GM21737 (cell line): ENCODE data around the gene C11orf21.
"Not testable (repeated sequence)": the region's sequence is repeated elsewhere in the genome, so short reads cannot be mapped to it uniquely, and the experiment has no call there.

Experiments
- ATAC-seq: cut with Tn5 transposase; IDR thresholded peaks from one replicate; pipeline ENCODE4 v1.9.1; 2021; ENCODE audit warnings: mild to moderate bottlenecking, moderate library complexity; ENCODE audit not compliant: unreplicated experiment

Gene C11orf21

DNA sequence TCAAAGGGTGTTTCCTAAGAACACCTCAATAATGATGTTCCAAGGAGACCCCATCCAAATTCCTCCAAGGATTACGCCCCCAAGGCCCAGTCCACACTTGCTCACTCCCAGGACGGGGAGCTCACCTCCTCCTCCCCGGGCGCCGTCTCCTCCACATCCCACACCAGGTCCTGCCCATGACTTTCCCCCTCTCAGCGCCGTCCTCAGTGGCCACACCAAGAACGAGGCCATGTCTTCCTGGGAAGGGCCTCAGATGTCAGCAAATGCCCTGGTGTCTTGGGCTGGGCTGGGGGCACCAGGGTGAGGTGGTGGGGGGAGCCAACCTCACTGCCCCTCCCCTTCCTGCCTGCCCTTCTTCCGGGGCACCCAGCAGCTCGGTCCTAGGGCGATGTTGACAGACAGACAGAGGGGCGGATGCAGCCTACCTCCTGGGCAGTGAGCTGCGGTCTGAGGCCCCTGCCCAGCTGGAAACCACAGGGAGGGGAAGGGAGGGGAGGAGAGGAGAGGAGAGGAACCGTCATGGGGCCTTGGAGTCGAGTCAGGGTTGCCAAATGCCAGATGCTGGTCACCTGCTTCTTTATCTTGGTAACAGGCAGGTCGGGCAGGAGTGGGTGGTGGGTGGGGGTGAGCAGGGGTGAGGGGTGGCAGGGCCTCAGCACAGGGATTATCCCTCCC is at the start of gene C11orf21, which contains the start of gene TSPAN32:
C11orf21 (minus strand) TSS at position 288 of the 675 bp plus-strand sequence; CDS start at position 178, 110 bp downstream.
TSPAN32 (plus strand) TSS at position 383 of the 675 bp plus-strand sequence; CDS start at position 520, 137 bp downstream.
- no peak for ATAC-seq

DNA sequence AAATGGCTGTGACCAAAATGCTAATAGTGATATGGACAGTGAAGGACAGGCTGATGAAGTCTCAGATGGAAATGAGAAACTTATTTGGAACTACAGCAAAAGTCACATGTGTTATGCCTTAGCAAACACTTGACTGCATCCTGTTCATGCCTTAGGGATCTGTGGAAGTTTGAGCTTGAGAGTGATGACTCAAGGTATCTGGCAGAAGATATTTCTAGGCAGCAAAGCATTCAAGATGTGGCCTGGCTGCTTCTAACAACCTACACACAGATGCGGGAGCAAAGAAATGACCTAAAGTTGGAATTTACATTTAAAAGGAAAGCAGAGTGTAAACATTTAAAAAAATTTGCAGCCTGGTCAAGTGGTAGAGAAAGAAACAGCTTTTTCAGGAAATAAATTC is 47.3 kb upstream of the C11orf21 start:
- ATAC-seq: no peak

DNA sequence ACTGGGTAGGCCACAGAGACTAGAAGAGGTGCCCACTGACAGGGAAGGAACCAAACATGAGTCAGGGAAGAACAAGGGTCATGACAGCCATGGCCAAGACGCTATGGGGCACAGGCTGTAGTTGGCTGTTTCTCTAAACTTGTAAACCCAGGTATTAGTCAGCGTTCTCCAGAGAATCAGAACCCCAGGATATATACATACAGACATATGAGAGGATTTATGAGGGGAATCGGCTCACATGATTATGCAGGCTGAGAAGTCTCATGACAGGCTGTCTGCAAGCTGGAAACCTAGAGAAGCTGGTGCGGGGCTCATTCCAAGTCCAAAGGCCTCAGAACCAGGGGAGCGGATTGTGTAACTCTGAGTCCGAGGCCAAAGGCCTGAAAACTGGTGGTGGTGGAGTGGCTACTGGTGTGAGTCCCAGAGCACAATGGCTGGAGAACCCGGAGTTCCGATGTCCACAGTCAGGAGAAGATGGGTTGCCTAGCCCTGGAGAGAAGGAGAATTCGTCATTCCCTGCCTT is 45.7 kb upstream of the C11orf21 start:
- ATAC-seq: no peak

DNA sequence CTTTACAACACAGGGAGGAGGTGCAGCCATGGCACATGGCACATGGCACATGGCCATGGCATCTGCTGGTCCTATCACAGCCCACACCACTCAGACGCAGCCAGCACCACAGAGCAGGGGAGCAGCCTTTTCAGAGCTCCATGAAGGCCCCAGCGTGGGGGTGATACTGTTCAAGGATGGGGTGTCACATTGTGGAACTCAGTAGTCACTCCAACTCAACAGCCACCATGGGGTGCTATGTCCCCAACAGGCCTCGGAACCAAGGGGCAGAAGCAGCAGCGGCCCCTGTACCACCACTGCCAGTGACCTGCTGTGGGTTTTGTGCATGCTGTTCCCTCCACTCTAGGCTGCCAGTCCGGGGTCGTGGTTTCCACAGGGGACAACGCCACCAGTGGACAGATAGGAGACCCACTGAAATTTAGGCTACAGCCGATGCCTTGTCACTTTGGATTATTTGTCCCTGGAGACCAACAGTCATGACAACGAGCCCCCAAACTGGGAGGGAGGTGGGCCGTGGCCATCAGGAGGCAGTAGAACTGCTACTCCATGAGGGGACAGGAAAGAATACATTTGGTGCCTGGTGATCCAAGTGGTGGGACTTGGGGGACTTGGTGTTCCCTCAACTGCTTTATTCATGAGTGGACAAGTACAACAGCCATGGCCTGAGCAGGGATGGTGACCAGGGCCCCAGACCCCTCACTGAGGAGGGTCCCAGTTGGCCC is 45.0 kb upstream of the C11orf21 start:
- no peak for ATAC-seq

DNA sequence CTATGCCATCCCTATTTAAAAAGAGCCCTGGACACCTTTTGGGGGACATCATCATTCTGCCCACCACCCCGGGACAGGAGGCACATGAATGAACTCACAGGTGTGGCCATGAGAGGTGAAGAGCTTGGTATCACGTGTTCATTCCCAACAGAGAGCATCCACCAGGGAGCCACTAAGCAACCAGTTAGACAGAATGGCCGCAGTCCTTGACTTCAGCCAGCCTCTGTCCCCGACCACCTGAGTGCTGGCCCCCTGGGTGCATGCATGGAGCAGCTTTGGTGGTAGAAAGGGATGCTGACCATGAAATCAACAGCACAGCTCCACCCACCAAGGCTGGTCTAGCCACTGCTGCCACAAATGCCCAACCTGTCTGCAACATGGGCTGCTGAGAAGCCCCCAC is 44.3 kb upstream of the C11orf21 start:
- ATAC-seq: no peak

DNA sequence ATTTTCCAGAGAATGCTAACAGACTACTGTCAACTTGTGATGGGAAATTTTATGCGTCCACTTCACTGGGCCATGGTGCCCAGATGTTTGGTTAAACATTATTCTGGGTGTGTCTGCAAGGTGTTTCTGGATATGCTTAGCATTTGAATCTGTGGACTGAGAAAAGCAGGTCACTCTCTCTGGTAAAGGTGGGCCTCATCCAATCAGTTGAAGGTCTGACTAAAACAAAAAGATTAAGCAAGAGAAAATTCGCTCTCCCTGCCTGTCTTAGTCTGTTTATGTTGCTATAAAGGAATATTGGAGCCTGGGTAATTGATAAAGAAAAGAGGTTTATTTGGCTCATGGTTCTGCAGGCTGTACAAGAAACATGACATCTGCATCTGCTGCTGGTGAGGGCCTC is 43.3 kb upstream of the C11orf21 start:
- ATAC-seq: no peak

DNA sequence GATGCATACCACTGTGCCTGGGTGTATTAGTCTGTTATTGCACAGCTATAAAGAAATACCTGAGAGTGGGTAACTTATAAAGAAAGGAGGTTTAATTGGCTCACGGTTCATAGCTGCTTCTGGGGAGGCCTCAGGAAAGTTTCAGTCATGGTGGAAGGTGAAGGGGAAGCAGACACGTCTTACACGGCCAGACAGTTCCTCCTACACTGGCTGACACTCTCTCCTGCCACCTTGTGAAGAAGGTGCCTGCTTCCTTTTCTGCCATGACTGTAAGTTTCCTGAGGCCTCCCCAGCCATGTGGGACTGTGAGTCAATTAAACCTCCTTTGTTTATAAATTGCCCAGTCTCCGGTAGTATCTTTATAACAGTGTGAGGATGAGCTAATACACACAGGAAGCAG is 41.8 kb upstream of the C11orf21 start:
- no peak for ATAC-seq

DNA sequence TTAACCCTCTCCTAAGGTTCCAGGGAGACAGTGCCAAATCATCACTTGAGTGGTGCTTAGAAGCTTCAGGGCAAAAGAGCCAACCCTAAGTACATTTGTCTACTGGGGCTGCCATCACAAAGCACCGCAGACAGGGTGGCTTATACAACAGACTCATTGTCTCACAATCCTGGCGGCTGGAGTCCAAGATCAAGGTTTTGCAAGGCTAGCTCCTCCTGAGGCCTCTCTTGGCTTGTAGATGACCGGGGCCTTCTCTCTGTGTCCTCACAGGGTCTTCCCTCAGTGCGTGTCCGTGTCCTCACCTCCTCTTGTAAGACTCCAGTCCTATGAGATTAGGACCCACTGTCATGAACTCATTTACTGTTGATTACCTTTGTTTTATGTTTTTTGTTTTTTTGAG is 41.3 kb upstream of the C11orf21 start:
- no peak for ATAC-seq

DNA sequence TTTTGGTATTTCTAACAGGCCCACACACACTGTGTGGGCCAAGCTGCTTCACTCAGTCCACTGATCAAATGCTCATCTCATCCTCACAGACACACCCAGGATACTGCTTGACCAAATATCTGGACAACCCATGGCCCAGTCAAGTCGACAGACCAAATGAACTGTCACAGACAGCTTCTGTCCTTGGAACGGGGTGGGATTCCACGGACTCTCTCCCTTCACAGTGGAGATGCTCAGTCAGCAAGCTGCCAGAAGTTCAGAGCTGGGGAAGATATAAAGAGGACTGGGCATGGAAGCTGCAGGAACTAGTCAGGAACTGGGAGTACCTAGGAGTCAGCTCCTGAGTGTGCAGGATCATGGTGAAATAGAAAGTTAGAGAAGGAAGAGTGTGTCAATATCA is 40.8 kb upstream of the C11orf21 start:
- ATAC-seq: no peak

DNA sequence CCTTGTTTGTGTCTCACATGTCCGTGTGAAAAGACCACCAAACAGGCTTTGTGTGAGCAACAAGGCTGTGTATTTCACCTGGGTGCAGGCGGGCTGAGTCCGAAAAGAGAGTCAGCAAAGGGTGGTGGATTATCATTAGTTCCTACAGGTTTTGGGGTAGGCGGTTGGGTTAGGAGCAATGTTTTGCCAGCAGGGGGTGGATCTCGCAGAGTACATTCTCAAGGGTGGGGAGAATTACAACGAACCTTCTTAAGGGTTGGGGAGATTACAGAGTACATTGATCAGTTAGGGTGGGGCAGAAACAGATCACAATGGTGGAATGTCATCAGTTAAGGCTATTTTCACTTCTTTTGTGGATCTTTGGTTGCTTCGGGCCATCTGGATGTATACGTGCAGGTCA is 37.0 kb upstream of the C11orf21 start:
- not testable (repeated sequence) for ATAC-seq

DNA sequence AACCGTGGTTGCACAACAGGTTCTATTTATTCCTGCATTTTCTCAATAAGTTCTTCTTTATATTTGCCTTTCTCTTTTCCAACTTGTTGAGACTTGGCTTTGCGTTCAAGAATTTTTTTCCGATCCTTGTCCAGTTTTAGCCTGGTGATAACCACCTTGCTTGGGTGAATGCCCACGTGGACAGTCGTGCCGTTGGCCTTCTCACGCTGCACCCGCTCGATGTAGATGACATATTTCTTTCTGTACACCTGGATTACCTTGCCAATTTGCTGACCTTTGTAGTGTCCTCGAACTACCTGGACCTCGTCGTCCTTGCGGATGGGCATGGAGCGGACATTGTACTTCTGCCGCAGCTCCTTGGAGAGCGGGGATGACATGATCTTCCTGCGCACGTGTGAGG is 33.6 kb upstream of the C11orf21 start:
- ATAC-seq: not testable (repeated sequence)

DNA sequence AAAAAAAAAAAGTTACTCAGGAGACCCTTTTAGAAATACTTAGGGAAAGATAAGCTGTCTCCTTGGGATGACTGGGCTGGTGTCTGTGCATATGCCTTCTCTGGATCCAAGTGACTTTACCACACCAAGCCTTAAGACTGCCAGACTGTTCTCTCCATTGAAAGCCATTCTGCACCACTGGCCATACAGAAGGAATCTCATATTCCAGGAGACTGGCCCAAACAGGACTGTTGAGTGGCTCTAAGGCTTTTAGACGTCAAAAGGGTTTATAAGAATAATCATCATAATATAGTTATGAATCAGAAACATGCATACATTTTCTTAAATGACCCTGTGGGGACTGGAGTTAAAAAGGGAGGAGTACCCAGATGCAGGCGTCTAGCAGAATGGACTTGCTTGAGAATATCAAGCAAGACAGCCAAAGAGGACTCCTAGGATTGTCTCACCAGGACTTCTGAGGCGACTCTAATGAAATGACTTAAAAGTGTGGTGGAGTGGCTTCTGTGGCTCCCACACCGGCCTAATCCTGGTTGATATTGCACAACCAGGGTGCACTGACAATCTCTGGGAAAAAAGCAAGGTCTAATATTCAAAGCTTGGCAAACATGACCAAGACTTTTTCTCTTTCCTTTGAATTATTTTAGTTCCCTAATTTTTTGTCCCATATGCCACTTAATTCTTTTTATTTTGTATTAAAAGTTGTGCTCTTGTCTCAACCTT is 31.9 kb upstream of the C11orf21 start:
- ATAC-seq: not testable (repeated sequence)

DNA sequence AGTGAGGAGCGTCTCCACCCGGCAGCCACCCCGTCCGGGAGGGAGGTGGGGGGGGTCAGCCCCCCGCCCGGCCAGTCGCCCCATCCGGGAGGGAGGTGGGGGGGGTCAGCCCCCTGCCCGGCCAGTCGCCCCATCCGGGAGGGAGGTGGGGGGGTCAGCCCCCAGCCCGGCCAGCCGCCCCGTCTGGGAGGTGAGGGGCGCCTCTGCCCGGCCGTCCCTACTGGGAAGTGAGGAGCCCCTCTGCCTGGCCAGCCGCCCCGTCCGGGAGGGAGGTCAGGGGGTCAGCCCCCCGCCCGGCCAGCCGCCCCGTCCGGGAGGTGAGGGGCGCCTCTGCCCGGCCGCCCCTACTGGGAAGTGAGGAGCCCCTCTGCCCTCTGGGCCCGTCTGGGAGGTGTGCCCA is 30.9 kb upstream of the C11orf21 start:
- ATAC-seq: not testable (repeated sequence)

DNA sequence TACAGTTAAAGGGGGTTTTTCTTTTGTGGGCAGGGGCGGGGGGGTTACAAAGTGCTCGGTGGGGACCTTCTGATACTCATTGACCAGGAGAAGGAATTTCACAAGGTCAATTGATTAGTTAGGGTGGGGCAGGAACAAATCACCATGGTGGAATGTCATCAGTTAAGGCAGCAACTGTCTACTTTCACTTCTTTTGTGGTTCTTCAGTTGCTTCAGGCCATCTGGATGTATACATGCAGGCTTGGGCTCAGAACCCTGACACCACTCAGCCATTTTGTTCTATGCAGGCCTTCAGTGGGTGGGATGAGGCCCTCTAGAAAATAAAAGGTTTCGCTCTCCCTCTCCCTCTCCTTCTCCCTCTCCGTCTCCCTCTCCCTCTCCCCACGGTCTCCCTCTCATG is 29.7 kb upstream of the C11orf21 start:
- no peak for ATAC-seq

DNA sequence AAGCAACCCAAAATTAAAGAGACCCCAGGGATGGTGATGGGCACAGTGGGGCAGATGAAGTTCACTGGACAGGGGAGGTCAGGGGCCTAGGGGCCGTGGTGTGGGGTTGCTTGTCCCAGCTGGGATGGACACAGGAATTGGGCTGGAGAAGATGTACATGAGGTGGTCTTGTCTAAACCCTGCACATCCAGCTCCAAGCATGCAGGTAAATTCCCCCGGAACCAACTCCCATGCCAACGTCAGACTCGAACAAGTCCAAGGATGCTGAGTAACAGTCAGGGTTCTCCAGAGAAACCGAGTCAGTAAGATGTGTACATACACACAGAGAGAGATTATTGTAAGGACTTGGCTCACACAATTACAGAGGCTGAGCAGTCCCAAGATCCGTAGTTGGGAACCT is 29.0 kb upstream of the C11orf21 start:
- ATAC-seq: no peak

DNA sequence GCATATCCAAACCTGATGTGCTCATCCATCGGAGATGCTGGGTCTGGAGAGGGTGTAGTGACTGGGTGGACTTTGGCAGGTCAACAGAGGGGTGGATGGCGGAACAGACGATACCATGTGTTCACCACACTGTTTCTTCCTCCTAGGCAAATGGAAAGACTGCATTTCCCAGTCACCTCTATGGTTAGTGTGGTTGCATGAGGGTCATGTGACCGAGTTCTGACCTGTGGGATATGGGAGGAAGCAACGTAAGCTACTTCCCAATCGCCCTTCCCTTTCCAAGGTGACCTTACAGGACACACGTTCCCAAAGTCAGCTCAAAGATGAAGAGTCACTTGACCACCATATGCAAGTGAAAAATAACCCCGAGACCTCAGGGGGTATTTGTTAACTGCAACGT is 27.8 kb upstream of the C11orf21 start:
- ATAC-seq: no peak

DNA sequence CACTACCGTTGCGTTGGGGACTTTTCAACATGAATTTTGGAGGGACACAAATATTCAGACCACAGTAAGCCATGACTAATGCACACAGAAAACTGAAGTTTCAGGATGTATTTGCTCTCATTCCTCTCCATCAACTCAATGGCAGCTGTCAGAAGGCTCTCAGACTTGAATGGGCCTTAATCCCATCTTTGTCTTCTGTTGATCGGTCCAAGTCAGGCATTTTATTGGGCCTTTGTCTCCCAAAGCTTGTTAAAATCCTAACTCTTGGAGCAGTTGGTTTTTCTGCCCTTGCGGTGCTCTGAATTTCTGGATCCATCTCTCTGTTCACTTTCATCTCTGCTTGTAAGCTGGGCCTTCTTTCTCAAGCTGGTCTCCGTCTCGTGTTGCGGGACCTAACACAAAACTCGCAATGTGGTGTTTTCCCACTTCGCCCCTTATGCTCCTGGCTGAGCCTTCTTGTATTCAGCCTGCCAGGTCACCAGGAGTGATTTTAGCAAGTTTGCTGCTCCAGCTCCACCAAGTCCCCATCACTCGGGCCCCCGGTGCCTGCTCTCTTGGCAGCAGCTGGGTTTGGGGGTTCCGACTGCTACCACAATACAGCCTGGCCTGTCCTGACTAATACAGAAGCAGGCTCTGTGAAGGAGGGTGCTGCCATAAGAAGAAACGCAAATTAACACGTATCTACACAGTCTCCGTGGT is 27.1 kb upstream of the C11orf21 start:
- no peak for ATAC-seq

DNA sequence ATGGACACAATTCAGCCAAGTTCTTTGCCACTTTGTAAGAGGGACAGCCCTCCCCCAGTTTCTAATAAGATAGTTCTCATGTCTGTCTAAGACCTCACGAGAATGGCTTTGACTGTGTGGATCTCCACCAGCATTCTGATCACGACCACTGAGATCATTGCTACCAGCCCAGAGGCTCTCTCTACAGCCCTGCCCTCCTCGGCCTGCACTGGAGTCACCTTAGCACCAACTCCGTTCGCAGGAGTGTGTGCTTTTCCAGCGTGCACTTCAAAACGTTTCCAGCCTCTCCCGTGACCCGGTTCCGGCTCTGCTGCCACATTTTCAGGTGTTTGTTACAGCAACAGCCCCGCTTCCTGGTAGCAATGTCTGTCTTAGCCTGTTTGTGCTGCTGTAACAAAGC is 26.3 kb upstream of the C11orf21 start:
- ATAC-seq: no peak

DNA sequence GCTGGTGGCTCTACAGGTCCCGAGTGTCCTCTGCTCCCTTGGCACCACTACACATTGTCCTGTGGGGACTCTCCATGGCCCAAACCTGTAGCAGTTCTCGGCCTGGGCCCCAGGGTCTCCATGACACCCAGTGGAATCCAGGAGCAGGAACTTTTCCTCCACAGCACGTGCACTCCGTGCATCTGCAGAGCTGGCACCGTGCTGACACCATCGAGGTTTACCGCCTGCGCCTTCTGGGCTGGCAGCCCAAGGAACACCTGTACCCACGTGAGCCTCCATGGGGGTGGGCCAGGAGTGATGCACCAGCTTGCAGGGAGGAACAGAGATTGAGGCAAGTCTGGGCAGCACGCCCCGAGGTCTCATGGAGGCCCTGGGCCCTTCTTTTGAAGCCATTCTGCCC is 25.3 kb upstream of the C11orf21 start:
- ATAC-seq: no peak

DNA sequence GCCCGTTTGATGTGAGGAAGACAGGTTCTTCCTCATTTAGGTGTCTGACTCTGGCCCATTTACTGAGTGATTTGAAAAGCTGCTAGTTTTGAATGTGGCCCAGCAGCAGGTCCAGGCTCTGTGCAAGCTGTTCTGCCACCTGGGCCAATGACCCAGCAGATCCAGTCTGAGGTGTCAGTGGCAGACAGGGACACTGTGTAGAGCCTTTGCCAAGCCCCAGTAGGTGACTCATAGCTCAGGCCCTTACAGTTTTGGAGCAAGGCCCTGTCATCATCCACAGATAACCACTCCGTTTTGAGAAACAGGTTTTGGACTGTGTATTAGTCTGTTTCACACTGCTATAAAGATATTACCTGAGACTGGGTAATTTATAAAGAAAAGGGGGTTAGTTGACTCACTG is 24.0 kb upstream of the C11orf21 start:
- no peak for ATAC-seq

DNA sequence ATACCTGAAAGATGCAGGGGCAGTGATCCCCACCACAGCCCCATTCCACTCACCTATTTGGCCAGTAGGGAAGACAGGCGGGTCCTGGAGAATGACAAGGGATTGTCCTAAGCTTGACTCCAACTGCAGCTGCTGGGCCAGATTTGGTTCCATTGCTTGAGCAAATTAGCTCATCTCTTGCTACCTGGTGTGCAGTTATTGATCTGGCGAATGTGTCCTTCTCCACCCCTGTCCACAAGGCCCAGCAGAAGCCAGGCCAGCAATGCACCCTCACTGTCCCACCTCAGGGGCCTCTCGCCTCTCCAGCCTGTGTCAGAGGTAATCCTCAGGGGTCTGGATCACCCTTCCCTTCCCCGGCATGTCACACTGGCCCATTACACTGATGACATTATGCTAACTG is 23.4 kb upstream of the C11orf21 start:
- ATAC-seq: no peak
